Uterus (tissue), 2 donors: ENCODE results near the gene POM121L12.

Experiments used
- POLR2A ChIP-seq, 2 donors: fragments of 450-650 bp; IDR thresholded peaks; one replicate each; pipeline ENCODE4 v1.6.1; 2016; ENCODE audit warnings: antibody characterized with exemption in 2 of 2, mild to moderate bottlenecking in 1 of 2, moderate library complexity in 1 of 2
- TF ChIP-seq, protein P1 (sequence below), 4 experiments: fragments of 200-600 bp in 2 of 4; fragments of 450-650 bp in 2 of 4; sonication (generic) in 2 of 4; IDR thresholded peaks; one replicate each; pipeline ENCODE4 v1.5.1; 2016 to 2019; ENCODE audit warnings: antibody characterized with exemption in 4 of 4, mild to moderate bottlenecking in 2 of 4, moderate library complexity in 1 of 4

- no peak for TF ChIP-seq POLR2A (IDR thresholded peaks at IDR 0.05)
- TF ChIP-seq, protein P1, sequence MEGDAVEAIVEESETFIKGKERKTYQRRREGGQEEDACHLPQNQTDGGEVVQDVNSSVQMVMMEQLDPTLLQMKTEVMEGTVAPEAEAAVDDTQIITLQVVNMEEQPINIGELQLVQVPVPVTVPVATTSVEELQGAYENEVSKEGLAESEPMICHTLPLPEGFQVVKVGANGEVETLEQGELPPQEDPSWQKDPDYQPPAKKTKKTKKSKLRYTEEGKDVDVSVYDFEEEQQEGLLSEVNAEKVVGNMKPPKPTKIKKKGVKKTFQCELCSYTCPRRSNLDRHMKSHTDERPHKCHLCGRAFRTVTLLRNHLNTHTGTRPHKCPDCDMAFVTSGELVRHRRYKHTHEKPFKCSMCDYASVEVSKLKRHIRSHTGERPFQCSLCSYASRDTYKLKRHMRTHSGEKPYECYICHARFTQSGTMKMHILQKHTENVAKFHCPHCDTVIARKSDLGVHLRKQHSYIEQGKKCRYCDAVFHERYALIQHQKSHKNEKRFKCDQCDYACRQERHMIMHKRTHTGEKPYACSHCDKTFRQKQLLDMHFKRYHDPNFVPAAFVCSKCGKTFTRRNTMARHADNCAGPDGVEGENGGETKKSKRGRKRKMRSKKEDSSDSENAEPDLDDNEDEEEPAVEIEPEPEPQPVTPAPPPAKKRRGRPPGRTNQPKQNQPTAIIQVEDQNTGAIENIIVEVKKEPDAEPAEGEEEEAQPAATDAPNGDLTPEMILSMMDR (IDR thresholded peaks at IDR 0.05), result no peak
These were observed at the start of gene POM121L12 for GRCh38 chr7:53035499-53036412.
